ENCODE results near the gene DLX2. TPM values are rescaled to one million over a fixed set of nuclear protein-coding genes. Genes with fewer than 3 reads are reported as not detected.

The DLX2 gene
- total and polyA plus RNA-seq, 2 donors = 0.09 to 0.43 TPM

GRCh38 chr2:172096626-172097547 lies 5.8 kb downstream of the DLX2 start:
- WGBS = 3% methylated on average over 55 of the region's 55 CpGs
- Histone ChIP-seq H3K27ac (ENCODE audit: low read depth in 1 of 2, low read length in 1 of 2) (no peak overlapping the region), H3K36me3 (ENCODE audit: control insufficient read depth in 2 of 2, insufficient read depth in 2 of 2, low read length in 1 of 2) (no peaks in the 10 kb centered on the region), H3K4me3 (ENCODE audit: low read length in 2 of 2) (peak overlapping the region in 1 of 2 donors; percentile 16), H3K27me3 (ENCODE audit: control insufficient read depth in 2 of 2, insufficient read depth in 1 of 2, low read length in 1 of 2) (peaks cover 91 to 100% of the 10 kb centered on the region in 2 donors), H3K9me3 (ENCODE audit: control insufficient read depth in 2 of 2, insufficient read depth in 1 of 2, low read length in 1 of 2) (peaks cover 1 to 38% of the 10 kb centered on the region in 2 donors), H3K4me1 (ENCODE audit: control insufficient read depth in 2 of 2, insufficient read depth in 2 of 2, low read length in 2 of 2) (peaks cover 30 to 65% of the 10 kb centered on the region in 2 donors)
- peak in 3 of 9 donors; percentile 18 to 49 (median 26) for DNase-seq (ENCODE audit: low read depth in 6 of 9, low spot score in 9 of 9)

- peak overlapping the region in 1 of 2 donors; percentile 37 for H3K4me3 ChIP-seq (ENCODE audit: low read length in 2 of 2)
- peak in 3 of 9 donors; percentile 33 to 60 (median 36) for DNase-seq (ENCODE audit: low read depth in 6 of 9, low spot score in 9 of 9)
- H3K9me3 ChIP-seq (ENCODE audit: control insufficient read depth in 2 of 2, insufficient read depth in 1 of 2, low read length in 1 of 2) = peaks cover 1 to 34% of the 10 kb centered on the region in 2 donors
- H3K36me3 ChIP-seq (ENCODE audit: control insufficient read depth in 2 of 2, insufficient read depth in 2 of 2, low read length in 1 of 2) = no peaks in the 10 kb centered on the region
- H3K27ac ChIP-seq (ENCODE audit: low read depth in 1 of 2, low read length in 1 of 2) = peak overlapping the region in 1 of 2 donors; percentile 8
- H3K27me3 ChIP-seq (ENCODE audit: control insufficient read depth in 2 of 2, insufficient read depth in 1 of 2, low read length in 1 of 2) = peaks cover 89 to 100% of the 10 kb centered on the region in 2 donors
- peaks cover 26 to 57% of the 10 kb centered on the region in 2 donors for H3K4me1 ChIP-seq (ENCODE audit: control insufficient read depth in 2 of 2, insufficient read depth in 2 of 2, low read length in 2 of 2)
- WGBS = 6% methylated on average over 40 of the region's 40 CpGs
These were observed 6.6 kb downstream of the DLX2 start for GRCh38 chr2:172095905-172096625.

GRCh38 chr2:172095146-172095904 lies 7.4 kb downstream of the DLX2 start:
- H3K4me3 ChIP-seq (ENCODE audit: low read length in 2 of 2) = peak overlapping the region; percentile 12 to 37
- no peak overlapping the region for H3K27ac ChIP-seq (ENCODE audit: low read depth in 1 of 2, low read length in 1 of 2)
- H3K9me3 ChIP-seq (ENCODE audit: control insufficient read depth in 2 of 2, insufficient read depth in 1 of 2, low read length in 1 of 2) = peaks cover 1 to 30% of the 10 kb centered on the region in 2 donors
- 2% methylated on average over 51 of the region's 51 CpGs for WGBS
- peaks cover 18 to 53% of the 10 kb centered on the region in 2 donors for H3K4me1 ChIP-seq (ENCODE audit: control insufficient read depth in 2 of 2, insufficient read depth in 2 of 2, low read length in 2 of 2)
- peaks cover 88 to 100% of the 10 kb centered on the region in 2 donors for H3K27me3 ChIP-seq (ENCODE audit: control insufficient read depth in 2 of 2, insufficient read depth in 1 of 2, low read length in 1 of 2)
- no peaks in the 10 kb centered on the region for H3K36me3 ChIP-seq (ENCODE audit: control insufficient read depth in 2 of 2, insufficient read depth in 2 of 2, low read length in 1 of 2)
- DNase-seq (ENCODE audit: low read depth in 6 of 9, low spot score in 9 of 9) = peak in 3 of 9 donors; percentile 44 to 76 (median 58)

GRCh38 chr2:172094294-172095145 lies 8.2 kb downstream of the DLX2 start:
- peaks cover 1 to 24% of the 10 kb centered on the region in 2 donors for H3K9me3 ChIP-seq (ENCODE audit: control insufficient read depth in 2 of 2, insufficient read depth in 1 of 2, low read length in 1 of 2)
- H3K4me1 ChIP-seq (ENCODE audit: control insufficient read depth in 2 of 2, insufficient read depth in 2 of 2, low read length in 2 of 2) = peaks cover 18 to 53% of the 10 kb centered on the region in 2 donors
- peak overlapping the region; percentile 12 to 37 for H3K4me3 ChIP-seq (ENCODE audit: low read length in 2 of 2)

GRCh38 chr2:172093416-172094293 lies 9.0 kb downstream of the DLX2 start:
- DNase-seq (ENCODE audit: low read depth in 6 of 9, low spot score in 9 of 9) = peak in 3 of 9 donors; percentile 17 to 42 (median 26)
- H3K4me1 ChIP-seq (ENCODE audit: control insufficient read depth in 2 of 2, insufficient read depth in 2 of 2, low read length in 2 of 2) = peaks cover 13 to 47% of the 10 kb centered on the region in 2 donors
- whole genome bisulfite sequencing = 13% methylated on average over 18 of the region's 18 CpGs

More at GRCh38 chr2:172094294-172095145, 8.2 kb downstream of the DLX2 start:
- 4% methylated on average over 66 of the region's 66 CpGs for WGBS
- Histone ChIP-seq H3K27me3 (ENCODE audit: control insufficient read depth in 2 of 2, insufficient read depth in 1 of 2, low read length in 1 of 2) (peaks cover 87 to 100% of the 10 kb centered on the region in 2 donors), H3K27ac (ENCODE audit: low read depth in 1 of 2, low read length in 1 of 2) (no peak overlapping the region), H3K36me3 (ENCODE audit: control insufficient read depth in 2 of 2, insufficient read depth in 2 of 2, low read length in 1 of 2) (no peaks in the 10 kb centered on the region)
- DNase-seq (ENCODE audit: low read depth in 6 of 9, low spot score in 9 of 9) = peak in 1 of 9 donors; percentile 25

GRCh38 chr2:172092716-172093415 lies 9.8 kb downstream of the DLX2 start:
- Histone ChIP-seq H3K4me3 (ENCODE audit: low read length in 2 of 2) (no peak overlapping the region), H3K4me1 (ENCODE audit: control insufficient read depth in 2 of 2, insufficient read depth in 2 of 2, low read length in 2 of 2) (peaks cover 13 to 51% of the 10 kb centered on the region in 2 donors), H3K27ac (ENCODE audit: low read depth in 1 of 2, low read length in 1 of 2) (no peak overlapping the region), H3K9me3 (ENCODE audit: control insufficient read depth in 2 of 2, insufficient read depth in 1 of 2, low read length in 1 of 2) (peaks cover 0 to 31% of the 10 kb centered on the region in 2 donors), H3K36me3 (ENCODE audit: control insufficient read depth in 2 of 2, insufficient read depth in 2 of 2, low read length in 1 of 2) (no peaks in the 10 kb centered on the region), H3K27me3 (ENCODE audit: control insufficient read depth in 2 of 2, insufficient read depth in 1 of 2, low read length in 1 of 2) (peaks cover 88 to 100% of the 10 kb centered on the region in 2 donors)
- WGBS = 12% methylated on average over 19 of the region's 19 CpGs
- peak in 2 of 9 donors; percentile 13 to 38 for DNase-seq (ENCODE audit: low read depth in 6 of 9, low spot score in 9 of 9)

More at GRCh38 chr2:172093416-172094293, 9.0 kb downstream of the DLX2 start:
- Histone ChIP-seq H3K9me3 (ENCODE audit: control insufficient read depth in 2 of 2, insufficient read depth in 1 of 2, low read length in 1 of 2) (peaks cover 0 to 24% of the 10 kb centered on the region in 2 donors), H3K36me3 (ENCODE audit: control insufficient read depth in 2 of 2, insufficient read depth in 2 of 2, low read length in 1 of 2) (no peaks in the 10 kb centered on the region), H3K4me3 (ENCODE audit: low read length in 2 of 2) (no peak overlapping the region), H3K27me3 (ENCODE audit: control insufficient read depth in 2 of 2, insufficient read depth in 1 of 2, low read length in 1 of 2) (peaks cover 88 to 100% of the 10 kb centered on the region in 2 donors), H3K27ac (ENCODE audit: low read depth in 1 of 2, low read length in 1 of 2) (no peak overlapping the region)

All from thymus (tissue), 11 donors.